ENCODE measurements around the gene NR1H2. TPM values are rescaled to one million over a fixed set of nuclear protein-coding genes. Genes with fewer than 3 reads are reported as not detected.

Gene NR1H2
- total and polyA plus RNA-seq, 10 of the 15 experiments (the other 5 are each of a cell fraction or from before 2014, with no cell fraction given) = 0.05 to 54.2 (median 35.1) TPM

GRCh38 chr19:50425581-50425980 lies 49.3 kb downstream of the NR1H2 start (continued):
- TF ChIP-seq TARDBP (IDR thresholded peaks at IDR 0.05; ENCODE audit: borderline replicate concordance) = no peak

- no peak for TF ChIP-seq E4F1 (IDR thresholded peaks at IDR 0.05; ENCODE audit: borderline replicate concordance, partially characterized antibody)
- no peak for TF ChIP-seq SMAD5 (IDR thresholded peaks at IDR 0.05; ENCODE audit: low read depth)
- no peak for TF ChIP-seq CREB1 (IDR thresholded peaks at IDR 0.05; ENCODE audit: low read depth)
- TF ChIP-seq CBX5 (IDR thresholded peaks at IDR 0.05; ENCODE audit: low read depth) = no peak
- TF ChIP-seq NBN (IDR thresholded peaks at IDR 0.05) = no peak
- TF ChIP-seq RCOR1 (conservative IDR thresholded peaks at IDR 0.05; ENCODE audit: low read depth, low read length) = no peak
- TF ChIP-seq POLR2AphosphoS5 (IDR thresholded peaks at IDR 0.05; ENCODE audit: low read length) = no peak
- TF ChIP-seq LARP7 (IDR thresholded peaks at IDR 0.05) = no peak
- TF ChIP-seq CEBPB (IDR thresholded peaks at IDR 0.05; ENCODE audit: borderline replicate concordance in 1 of 2, low read depth in 2 of 2, low read length in 2 of 2) = no peak
- TF ChIP-seq STAT3 (IDR thresholded peaks at IDR 0.05; ENCODE audit: low read depth, low read length) = no peak
- BruUV-seq (replicated peaks) = no TSS peak
- H3K27ac ChIP-seq (ENCODE audit: control insufficient read depth, insufficient read depth) = peak overlapping the region; percentile 24; the same call in 1 of the 2 replicates
- H2AFZ ChIP-seq (ENCODE audit: control insufficient read depth, low read depth, low read length) = no peak overlapping the region; the same call in 1 of the 2 replicates
- DNase-seq (ENCODE audit: low read depth, low spot score) (no peak), ATAC-seq (no peak), FAIRE-seq (no peak)
- WGBS (ENCODE audit: insufficient coverage, insufficient replicate concordance, low lambda C conversion rate, missing lambda C conversion rate) = 89% methylated on average over 26 of the region's 26 CpGs
- H4K20me1 ChIP-seq (ENCODE audit: control insufficient read depth, insufficient read depth) = peaks cover 4% of the 10 kb centered on the region
- ChIA-PET RAD21 (ENCODE audit: unreplicated experiment) (interaction anchor here (0.9 to 1.1 kb wide), 2 partner anchors 10 to 81 kb away, joined by 3 read pairs; no protein-coding TSS in a partner anchor), POLR2A (interaction anchor here (4.2 kb wide), 1 partner anchor 10 kb away, joined by 26 read pairs; the partner anchor contains the start of gene SPIB), CTCF (interaction anchor here (0.7 to 2.1 kb wide), 5 partner anchors 33 to 113 kb away, joined by 3 to 6 read pairs (median 3); no protein-coding TSS in a partner anchor), SMC1A (ENCODE audit: uncharacterized antibody, unreplicated experiment) (no interaction called here)
- no peak overlapping the region for H3K4me3 ChIP-seq
- no peaks in the 10 kb centered on the region for H3K9me3 ChIP-seq (replicated peaks; ENCODE audit: control insufficient read depth, insufficient read depth, low read length)
- H3K36me3 ChIP-seq (ENCODE audit: control insufficient read depth in 2 of 2, insufficient read depth in 2 of 2, low read length in 1 of 2) = peaks cover 9 to 10% of the 10 kb centered on the region in 2 experiments; a peak in 3 of 4 replicates
- in situ Hi-C loops (cut with MboI) = no loop called here
- peak overlapping the region; percentile 7; the same call in 1 of the 2 replicates for H3K4me2 ChIP-seq (ENCODE audit: control insufficient read depth, insufficient read depth)
- no peaks in the 10 kb centered on the region for H3K27me3 ChIP-seq (replicated peaks in 1 of 2; ENCODE audit: control insufficient read depth in 2 of 2, insufficient read depth in 2 of 2, low read length in 1 of 2)
- intact Hi-C loops (cut with micrococcal nuclease; ENCODE audit: unreplicated experiment) = no loop called here
- H3K79me2 ChIP-seq (ENCODE audit: control insufficient read depth, insufficient read depth, low read length) = peaks cover 1% of the 10 kb centered on the region; the same call in 1 of the 2 replicates
- peaks cover 48% of the 10 kb centered on the region for H3K4me1 ChIP-seq (ENCODE audit: control insufficient read depth, insufficient read depth, low read length)
- no peak overlapping the region for H3K9ac ChIP-seq (ENCODE audit: control insufficient read depth, insufficient read depth, low read length)
Observed at GRCh38 chr19:50427318-50427925, 51.2 kb downstream of the NR1H2 start.

Measured in GM12878 (cell line).